Measurements from ENCODE around the gene NPAS3.
"Not testable (repeated sequence)": the region's sequence is repeated elsewhere in the genome, so short reads cannot be mapped to it uniquely, and the experiment has no call there.

NPAS3 gene

GRCh38 chr14:33081259-33081658, 142.6 kb downstream of the NPAS3 start:
- no peak for DNase-seq (ENCODE audit: low spot score)

DNA sequence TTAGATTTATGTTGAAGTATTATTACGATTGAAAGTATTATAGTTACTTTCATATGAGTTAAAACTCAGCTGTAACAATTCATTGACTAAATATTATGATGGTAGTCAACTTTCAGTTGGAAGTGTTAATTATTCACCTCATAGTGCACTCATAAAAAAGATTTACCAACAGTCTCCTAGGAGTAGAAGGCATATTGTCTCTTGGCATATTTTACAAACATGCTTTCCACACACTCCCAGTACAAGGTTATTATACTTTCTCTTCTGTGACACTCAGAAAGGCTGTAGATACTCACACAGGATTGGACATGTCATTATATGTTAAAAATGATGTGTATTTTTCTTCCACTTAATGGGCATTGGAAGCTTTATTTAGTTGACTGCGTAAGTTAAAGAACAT, 147.1 kb downstream of the NPAS3 start:
- DNase-seq (ENCODE audit: low spot score), result no peak

DNA sequence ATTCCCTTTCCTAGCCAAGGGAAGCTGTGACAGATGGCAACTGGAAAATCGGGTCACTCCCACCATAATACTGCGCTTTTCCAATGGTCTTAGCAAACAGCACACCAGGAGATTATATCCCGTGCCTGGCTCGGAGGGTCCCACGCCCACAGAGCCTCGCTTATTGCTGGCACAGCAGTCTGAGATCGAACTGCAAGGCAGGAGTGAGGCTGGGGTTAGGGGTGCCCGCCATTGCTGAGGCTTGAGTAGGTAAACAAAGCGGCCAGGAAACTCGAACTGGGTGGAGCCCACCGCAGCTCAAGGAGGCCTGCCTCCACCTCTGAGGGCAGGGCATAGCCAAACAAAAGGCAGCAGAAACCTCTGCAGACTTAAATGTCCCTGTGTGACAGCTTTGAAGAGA, 149.6 kb downstream of the NPAS3 start:
- DNase-seq (ENCODE audit: low spot score), result not testable (repeated sequence)

DNA sequence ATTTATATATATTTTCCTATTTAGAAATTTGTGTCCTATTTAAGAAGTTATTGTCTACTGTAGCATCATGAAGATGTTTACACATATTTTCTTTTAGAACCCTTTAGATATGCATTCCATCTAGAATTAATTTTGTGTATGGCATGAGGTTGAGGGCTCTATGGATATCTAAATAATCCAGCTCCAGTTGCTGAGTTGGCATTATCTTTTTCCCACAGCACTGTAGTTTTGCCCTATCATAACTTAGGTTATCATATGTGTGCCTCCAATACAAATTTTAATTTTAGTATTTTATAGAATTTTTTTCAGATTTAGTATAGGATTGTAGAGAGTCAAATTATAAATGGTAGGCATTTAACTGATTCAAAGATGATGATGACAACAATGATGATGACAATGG, 159.3 kb downstream of the NPAS3 start:
- no peak for DNase-seq (ENCODE audit: low spot score)

GRCh38 chr14:33103489-33103888, 164.8 kb downstream of the NPAS3 start:
- no peak for DNase-seq (ENCODE audit: low spot score)

- DNase-seq (ENCODE audit: low spot score), result no peak
Observed at GRCh38 chr14:33103966-33104365, 165.3 kb downstream of the NPAS3 start.

- no peak for DNase-seq (ENCODE audit: low spot score)
Observed at GRCh38 chr14:33110737-33111443, 172.2 kb downstream of the NPAS3 start.

- DNase-seq (ENCODE audit: low spot score), result no peak
Observed at GRCh38 chr14:33114331-33114730, 175.7 kb downstream of the NPAS3 start.

- no peak for DNase-seq (ENCODE audit: low spot score)
Observed at GRCh38 chr14:33118668-33119067, 180.0 kb downstream of the NPAS3 start.

DNA sequence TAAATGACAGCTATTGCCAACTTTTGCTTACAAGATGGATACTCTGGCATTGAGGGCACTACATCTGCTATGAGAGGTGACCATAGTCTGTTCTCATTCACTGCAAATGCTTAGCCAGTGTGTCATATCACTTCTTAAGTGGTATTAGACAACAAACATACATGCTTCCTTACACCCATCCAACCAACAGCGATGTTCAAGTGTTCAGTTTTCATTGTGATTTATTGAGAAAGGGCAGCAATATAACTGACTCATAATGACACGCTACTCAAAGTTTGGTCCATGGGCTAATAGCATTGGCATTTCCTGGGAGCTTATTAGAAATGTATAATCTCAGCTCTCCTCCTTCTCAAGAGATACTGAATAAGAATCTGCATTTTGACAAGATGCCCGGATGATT, 181.7 kb downstream of the NPAS3 start:
- DNase-seq (ENCODE audit: low spot score), result no peak

- no peak for DNase-seq (ENCODE audit: low spot score)
Observed at GRCh38 chr14:33120966-33121365, 182.3 kb downstream of the NPAS3 start.

GRCh38 chr14:33123281-33123680, 184.6 kb downstream of the NPAS3 start:
- no peak for DNase-seq (ENCODE audit: low spot score)

- no peak for DNase-seq (ENCODE audit: low spot score)
Observed at GRCh38 chr14:33126433-33126832, 187.8 kb downstream of the NPAS3 start.

- no peak for DNase-seq (ENCODE audit: low spot score)
Observed at GRCh38 chr14:33127531-33127930, 188.9 kb downstream of the NPAS3 start.

- DNase-seq (ENCODE audit: low spot score), result no peak
Observed at GRCh38 chr14:33131801-33132200, 193.1 kb downstream of the NPAS3 start.

- no peak for DNase-seq (ENCODE audit: low spot score)
Observed at GRCh38 chr14:33134162-33134561, 195.5 kb downstream of the NPAS3 start.

- no peak for DNase-seq (ENCODE audit: low spot score)
Observed at GRCh38 chr14:33134975-33135374, 196.3 kb downstream of the NPAS3 start.

DNA sequence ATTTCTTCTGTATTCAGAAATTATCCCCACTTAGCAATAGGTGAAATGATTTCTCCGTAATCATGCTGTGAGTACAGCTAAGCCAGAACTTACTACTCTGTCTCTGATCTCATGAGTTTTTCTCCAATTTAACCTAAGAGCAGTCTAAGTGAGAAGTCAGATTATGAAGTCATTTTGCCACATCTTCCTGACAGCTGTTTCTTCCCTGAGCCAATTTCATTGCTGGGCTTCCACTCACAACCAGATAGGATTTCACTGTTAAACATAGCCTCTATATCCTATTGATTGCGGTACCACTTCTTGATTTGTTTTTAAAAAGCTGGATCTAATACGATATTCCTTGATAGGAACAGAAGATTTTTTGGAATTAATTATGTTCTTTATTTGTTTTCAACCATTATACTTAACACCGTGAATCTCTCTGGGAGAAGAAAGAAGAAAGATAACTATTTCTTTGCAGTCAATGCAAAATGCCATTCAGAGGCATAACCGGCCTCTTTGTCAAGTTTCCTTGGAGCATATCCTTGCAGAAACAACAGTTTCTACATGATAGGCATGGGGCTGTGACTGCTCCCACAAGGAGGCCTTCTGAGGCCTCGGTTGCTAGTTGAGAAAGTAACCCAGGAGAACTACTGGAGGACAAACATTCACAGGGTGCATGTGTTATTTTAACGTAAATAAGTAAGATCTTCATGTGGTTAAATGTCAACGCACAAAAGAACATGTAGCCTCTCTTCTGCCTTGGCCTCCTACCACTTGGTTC, 212.2 kb downstream of the NPAS3 start:
- no peak for DNase-seq (ENCODE audit: low spot score)

GRCh38 chr14:33163109-33163508, 224.4 kb downstream of the NPAS3 start:
- DNase-seq (ENCODE audit: low spot score), result no peak

- DNase-seq (ENCODE audit: low spot score), result no peak
Observed at GRCh38 chr14:33163600-33163999, 224.9 kb downstream of the NPAS3 start.

- no peak for DNase-seq (ENCODE audit: low spot score)
Observed at GRCh38 chr14:33165144-33165925, 226.7 kb downstream of the NPAS3 start.

DNA sequence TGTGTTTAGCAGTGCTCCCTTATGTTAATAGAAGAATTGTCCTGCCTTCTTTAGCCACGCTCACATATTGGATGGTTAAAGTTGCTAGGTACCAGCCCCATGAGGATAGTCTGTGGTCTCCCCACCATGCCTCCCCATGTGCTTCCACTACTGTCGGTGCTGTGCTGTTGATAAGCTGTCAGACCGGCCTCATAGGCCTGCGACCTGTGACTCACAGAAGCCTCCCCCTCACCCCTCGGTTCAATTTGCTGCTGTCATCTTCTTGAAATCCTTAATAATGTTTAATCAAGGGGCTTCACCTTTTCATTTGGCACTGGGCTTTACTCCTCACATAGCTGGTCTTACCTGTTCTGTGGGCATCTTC, 227.2 kb downstream of the NPAS3 start:
- DNase-seq (ENCODE audit: low spot score), result no peak

DNA sequence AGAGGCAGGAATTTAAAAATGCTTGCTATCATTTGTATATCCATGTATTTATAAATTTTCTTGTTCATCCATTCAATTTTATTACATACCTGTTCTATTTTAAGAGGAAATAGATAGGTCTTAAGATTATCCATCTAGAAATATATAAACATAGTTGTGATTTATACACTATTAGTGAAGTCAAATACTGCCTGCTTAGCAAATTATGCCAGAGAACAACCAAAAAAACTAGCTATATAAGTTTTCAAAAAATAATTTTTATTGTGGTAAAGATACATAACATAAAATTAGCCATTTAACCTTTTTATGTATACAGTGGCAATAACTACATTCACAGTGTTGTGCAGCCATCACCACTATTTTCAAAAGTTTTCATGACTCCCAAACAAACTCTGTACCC, 237.3 kb downstream of the NPAS3 start:
- DNase-seq (ENCODE audit: low spot score), result no peak
